Liver (tissue), 9 donors: Measurements from ENCODE around the gene PLPPR2. TPM values are rescaled to one million over a fixed set of nuclear protein-coding genes. Genes with fewer than 3 reads are reported as not detected.

Experiments
- DNase-seq: peaks from one replicate; pipeline ENCODE4 v3.0.0-alpha.2; 2017; ENCODE audit warnings: low spot score
- H3K27ac ChIP-seq, 2 donors: one replicate each; pipeline ENCODE4 v1.7.0; 2013; ENCODE audit warnings: inconsistent platforms in 2 of 2, low read length in 2 of 2, control low read depth in 1 of 2, low read depth in 1 of 2, mild to moderate bottlenecking in 1 of 2
- H3K27me3 ChIP-seq, 4 donors: one replicate each; pipeline versions ENCODE4 v1.6.1 to v1.7.0; 2013; ENCODE audit warnings: low read length in 3 of 4, inconsistent platforms in 1 of 4, mild to moderate bottlenecking in 1 of 4, moderate library complexity in 1 of 4; ENCODE audit not compliant: control insufficient read depth in 4 of 4, insufficient read depth in 4 of 4
- H3K36me3 ChIP-seq, 4 donors: one replicate each; pipeline versions ENCODE4 v1.6.1 to v1.7.0; 2013; ENCODE audit warnings: low read length in 3 of 4, mild to moderate bottlenecking in 3 of 4, low read depth in 1 of 4, moderate library complexity in 1 of 4; ENCODE audit not compliant: control insufficient read depth in 4 of 4, insufficient read depth in 3 of 4
- H3K4me1 ChIP-seq, 4 donors: one replicate each; pipeline versions ENCODE4 v1.6.1 to v1.7.0; 2013; ENCODE audit warnings: low read length in 3 of 4, mild to moderate bottlenecking in 3 of 4, moderate library complexity in 1 of 4; ENCODE audit not compliant: control insufficient read depth in 4 of 4, insufficient read depth in 4 of 4
- H3K4me3 ChIP-seq, 3 donors: one replicate each; pipeline versions ENCODE4 v1.6.1 to v1.7.0; 2013; ENCODE audit warnings: low read length in 3 of 3, control low read depth in 1 of 3, low read depth in 1 of 3, mild to moderate bottlenecking in 1 of 3
- H3K9ac ChIP-seq, 2 donors: one replicate each; pipeline ENCODE4 v1.7.0; 2013; ENCODE audit warnings: low read length in 2 of 2, mild to moderate bottlenecking in 2 of 2, moderate library complexity in 2 of 2, control low read depth in 1 of 2, low read depth in 1 of 2
- H3K9me3 ChIP-seq, 4 donors: one replicate each; pipeline versions ENCODE4 v1.6.1 to v1.7.0; 2013; ENCODE audit warnings: low read length in 3 of 4; ENCODE audit not compliant: control insufficient read depth in 4 of 4
- ATF3 ChIP-seq: IDR thresholded peaks from 2 replicates; pipeline ENCODE4 v1.6.1; 2016; ENCODE audit warnings: antibody characterized with exemption
- CTCF ChIP-seq: fragments of 150-350 bp; IDR thresholded peaks from 2 replicates; pipeline ENCODE4 v1.5.1; 2017; ENCODE audit warnings: improper control_type of control experiment, low read depth, low read length; ENCODE audit not compliant: missing input control
- EGR1 ChIP-seq, 2 donors: IDR thresholded peaks; 2 replicates each; pipeline ENCODE4 v1.6.1; 2016 to 2018; ENCODE audit warnings: antibody characterized with exemption in 2 of 2, low read depth in 2 of 2
- FOXA1 ChIP-seq: IDR thresholded peaks from 2 replicates; pipeline ENCODE4 v1.6.1; 2016; ENCODE audit warnings: antibody characterized with exemption
- FOXA2 ChIP-seq: IDR thresholded peaks from 2 replicates; pipeline ENCODE4 v1.6.1; 2016; ENCODE audit warnings: antibody characterized with exemption
- GABPA ChIP-seq, 2 donors: IDR thresholded peaks in 1 of 2; conservative IDR thresholded peaks in 1 of 2; 2 replicates each; pipeline ENCODE4 v1.6.1; 2016; ENCODE audit warnings: antibody characterized with exemption in 2 of 2, mild to moderate bottlenecking in 1 of 2, moderate library complexity in 1 of 2
- HNF4A ChIP-seq, 2 donors: conservative IDR thresholded peaks; 2 replicates each; pipeline ENCODE4 v1.6.1; 2016; ENCODE audit warnings: antibody characterized with exemption in 2 of 2, mild to moderate bottlenecking in 2 of 2
- HNF4G ChIP-seq: IDR thresholded peaks from 2 replicates; pipeline ENCODE4 v1.6.1; 2016; ENCODE audit warnings: antibody characterized with exemption
- JUND ChIP-seq, 2 donors: IDR thresholded peaks; 2 replicates each; pipeline ENCODE4 v1.6.1; 2016; ENCODE audit warnings: antibody characterized with exemption in 2 of 2
- MAX ChIP-seq: IDR thresholded peaks from 2 replicates; pipeline ENCODE4 v1.6.1; 2016; ENCODE audit warnings: antibody characterized with exemption
- NR2F2 ChIP-seq: IDR thresholded peaks from 2 replicates; pipeline ENCODE4 v1.6.1; 2016; ENCODE audit warnings: antibody characterized with exemption
- RAD21 ChIP-seq, 2 donors: IDR thresholded peaks; 2 replicates each; pipeline ENCODE4 v1.6.1; 2016; ENCODE audit warnings: antibody characterized with exemption in 2 of 2, mild to moderate bottlenecking in 2 of 2
- REST ChIP-seq: IDR thresholded peaks from 2 replicates; pipeline ENCODE4 v1.6.1; 2016; ENCODE audit warnings: antibody characterized with exemption, mild to moderate bottlenecking
- RXRA ChIP-seq, 2 donors: IDR thresholded peaks; 2 replicates each; pipeline ENCODE4 v1.6.1; 2017 to 2018; ENCODE audit warnings: antibody characterized with exemption in 2 of 2, mild to moderate bottlenecking in 1 of 2
- TAF1 ChIP-seq: conservative IDR thresholded peaks from 2 replicates; pipeline ENCODE4 v1.6.1; 2016; ENCODE audit warnings: antibody characterized with exemption, mild to moderate bottlenecking
- YY1 ChIP-seq: IDR thresholded peaks from 2 replicates; pipeline ENCODE4 v1.6.1; 2016; ENCODE audit warnings: antibody characterized with exemption, mild to moderate bottlenecking
- ZBTB33 ChIP-seq: IDR thresholded peaks from 2 replicates; pipeline ENCODE4 v1.6.1; 2016; ENCODE audit warnings: antibody characterized with exemption
- WGBS: extraction: QIAGEN DNeasy Blood & Tissue Kit; methylation state at CpG from one replicate; pipeline ENCODE4 v1.1.7; 2013; 5-methylcytosine and 5-hydroxymethylcytosine counted together
- polyA plus RNA-seq, 2 donors: library from polyadenylated mRNA; stranded (reverse) in 1 of 2; unstranded in 1 of 2; fragments of 200-250 nt in 1 of 2; fragments of >200 nt in 1 of 2; fragmentation: Nextera tagmentation in 1 of 2; extraction: Ambion mirVana in 1 of 2; gene quantifications; one replicate each; pipeline versions ENCODE4 v1.2.1 to v1.2.3, GENCODE V29; 2013 to 2015
- total RNA-seq, 2 donors: library from RNA; depleted of rRNA; stranded (reverse); fragments of >200 nt; gene quantifications; one replicate each; pipeline ENCODE4 v1.2.3, GENCODE V29; 2014
- donor health status: healthy.
- donor health status: healthy.
- donor health status: healthy.
- donor health status: healthy.
- donor health status: healthy.

Gene PLPPR2
- total and polyA plus RNA-seq, 4 donors = 1.3 to 12.6 (median 7.3) TPM

GRCh38 chr19:11364296-11364904, 9.2 kb downstream of the PLPPR2 start:
- Histone ChIP-seq H3K4me3 (no peak overlapping the region), H3K36me3 (peaks cover 3 to 22% (median 8%) of the 10 kb centered on the region in 4 donors), H3K9ac (no peak overlapping the region), H3K9me3 (no peaks in the 10 kb centered on the region), H3K4me1 (peaks cover 3 to 16% (median 9%) of the 10 kb centered on the region in 4 donors), H3K27me3 (no peaks in the 10 kb centered on the region), H3K27ac (no peak overlapping the region)
- TF ChIP-seq RAD21 (IDR thresholded peaks at IDR 0.05) = no peak
- TF ChIP-seq HNF4A (conservative IDR thresholded peaks at IDR 0.05) = no peak
- TF ChIP-seq FOXA2 = no peak
- no peak for TF ChIP-seq FOXA1
- DNase-seq = no peak
- 95% methylated on average over 28 of the region's 28 CpGs for WGBS

GRCh38 chr19:11364935-11365334, 9.7 kb downstream of the PLPPR2 start:
- Histone ChIP-seq H3K4me1 (peaks cover 3 to 16% (median 9%) of the 10 kb centered on the region in 4 donors), H3K27ac (no peak overlapping the region), H3K4me3 (no peak overlapping the region), H3K9me3 (no peaks in the 10 kb centered on the region), H3K9ac (no peak overlapping the region), H3K27me3 (no peaks in the 10 kb centered on the region), H3K36me3 (peaks cover 3 to 26% (median 8%) of the 10 kb centered on the region in 4 donors)
- no peak for DNase-seq
- 94% methylated on average over 5 of the region's 5 CpGs for WGBS
- TF ChIP-seq HNF4G (no peak), MAX (no peak), HNF4A (conservative IDR thresholded peaks at IDR 0.05) (no peak), ZBTB33 (no peak), GABPA (IDR thresholded peaks at IDR 0.05 in 1 of 2, conservative IDR thresholded peaks at IDR 0.05 in 1 of 2) (no peak), CTCF (no peak), RXRA (IDR thresholded peaks at IDR 0.05) (no peak), JUND (IDR thresholded peaks at IDR 0.05) (no peak), TAF1 (no peak), FOXA1 (no peak), RAD21 (IDR thresholded peaks at IDR 0.05) (no peak), NR2F2 (no peak), EGR1 (IDR thresholded peaks at IDR 0.05; ENCODE audit: low read depth in 2 of 2) (no peak), REST (no peak), ATF3 (no peak), YY1 (no peak)
